ENCODE results near the gene ZDHHC12. TPM values are rescaled to one million over a fixed set of nuclear protein-coding genes. Genes with fewer than 3 reads are reported as not detected.
A peak's percentile ranks its signal among the peaks of the same experiment; 100 is the strongest.

Gene ZDHHC12
- total RNA-seq, 2 donors from 2014 or later: 50.5 to 59.6 TPM

DNA sequence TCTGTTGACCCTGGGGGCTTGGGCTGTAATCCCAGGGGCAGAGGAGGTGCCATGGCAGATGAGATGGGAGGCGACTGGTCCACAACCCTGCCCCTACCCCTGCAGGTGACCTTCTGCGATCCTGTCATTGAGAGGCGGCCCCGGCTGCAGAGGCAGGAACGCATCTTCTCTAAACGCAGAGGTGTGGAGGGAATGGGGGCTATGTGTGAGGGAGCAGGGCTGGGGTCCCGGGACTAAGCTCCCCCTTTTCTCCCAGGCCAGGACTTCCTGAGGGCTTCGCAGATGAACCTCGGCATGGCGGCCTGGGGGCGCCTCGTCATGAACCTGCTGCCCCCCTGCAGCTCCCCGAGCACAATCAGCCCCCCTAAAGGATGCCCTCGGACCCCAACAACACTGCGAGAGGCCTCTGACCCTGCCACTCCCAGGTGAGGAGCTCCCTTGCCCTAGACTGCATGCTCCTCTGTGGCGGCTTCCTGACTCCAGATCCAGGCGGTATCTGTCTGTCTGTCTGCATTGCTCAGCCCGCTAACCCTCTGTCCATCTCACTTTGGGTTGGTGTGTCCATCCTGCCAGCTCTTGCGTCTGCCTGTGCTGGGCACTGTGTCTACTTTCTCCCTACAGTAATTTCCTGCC, 9.9 kb downstream of the ZDHHC12 start:
- Mint-ChIP-seq H3K27me3 (ENCODE audit: insufficient read depth) (no peaks in the 10 kb centered on the region), H3K27ac (no peak overlapping the region), H3K9me3 (no peaks in the 10 kb centered on the region), H3K4me1 (no peaks in the 10 kb centered on the region), H3K4me3 (no peak overlapping the region), H3K36me3 (ENCODE audit: low read depth) (peaks cover 28% of the 10 kb centered on the region)
- Histone ChIP-seq H3K27ac (ENCODE audit: low read depth, low read length) (no peak overlapping the region), H3K9ac (ENCODE audit: extremely low read depth, low read length, poor library complexity, severe bottlenecking) (no peak overlapping the region), H3K4me1 (ENCODE audit: control insufficient read depth, insufficient read depth, low read length) (no peaks in the 10 kb centered on the region), H3K9me3 (ENCODE audit: control insufficient read depth, low read length) (no peaks in the 10 kb centered on the region), H3K4me3 (ENCODE audit: low read length) (no peak overlapping the region), H3K36me3 (ENCODE audit: control insufficient read depth, insufficient read depth, low read length) (peaks cover 16% of the 10 kb centered on the region), H3K27me3 (ENCODE audit: control insufficient read depth, insufficient read depth, low read length, poor library complexity, severe bottlenecking) (no peaks in the 10 kb centered on the region)
- TF ChIP-seq, protein P1, sequence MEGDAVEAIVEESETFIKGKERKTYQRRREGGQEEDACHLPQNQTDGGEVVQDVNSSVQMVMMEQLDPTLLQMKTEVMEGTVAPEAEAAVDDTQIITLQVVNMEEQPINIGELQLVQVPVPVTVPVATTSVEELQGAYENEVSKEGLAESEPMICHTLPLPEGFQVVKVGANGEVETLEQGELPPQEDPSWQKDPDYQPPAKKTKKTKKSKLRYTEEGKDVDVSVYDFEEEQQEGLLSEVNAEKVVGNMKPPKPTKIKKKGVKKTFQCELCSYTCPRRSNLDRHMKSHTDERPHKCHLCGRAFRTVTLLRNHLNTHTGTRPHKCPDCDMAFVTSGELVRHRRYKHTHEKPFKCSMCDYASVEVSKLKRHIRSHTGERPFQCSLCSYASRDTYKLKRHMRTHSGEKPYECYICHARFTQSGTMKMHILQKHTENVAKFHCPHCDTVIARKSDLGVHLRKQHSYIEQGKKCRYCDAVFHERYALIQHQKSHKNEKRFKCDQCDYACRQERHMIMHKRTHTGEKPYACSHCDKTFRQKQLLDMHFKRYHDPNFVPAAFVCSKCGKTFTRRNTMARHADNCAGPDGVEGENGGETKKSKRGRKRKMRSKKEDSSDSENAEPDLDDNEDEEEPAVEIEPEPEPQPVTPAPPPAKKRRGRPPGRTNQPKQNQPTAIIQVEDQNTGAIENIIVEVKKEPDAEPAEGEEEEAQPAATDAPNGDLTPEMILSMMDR (conservative IDR thresholded peaks at IDR 0.05): no peak
- 95% methylated on average over 12 to 19 of the region's 19 CpGs for WGBS, 2 experiments (ENCODE audit: insufficient coverage in 1 of 2, insufficient read length in 1 of 2)
- DNase-seq: peak; percentile 34

GRCh38 chr9:128713411-128713780, 10.5 kb downstream of the ZDHHC12 start:
- Mint-ChIP-seq H3K36me3 (ENCODE audit: low read depth) (peaks cover 31% of the 10 kb centered on the region), H3K4me3 (no peak overlapping the region), H3K4me1 (no peaks in the 10 kb centered on the region), H3K27me3 (ENCODE audit: insufficient read depth) (no peaks in the 10 kb centered on the region), H3K27ac (no peak overlapping the region), H3K9me3 (no peaks in the 10 kb centered on the region)
- WGBS, 2 experiments (ENCODE audit: insufficient coverage in 1 of 2, insufficient read length in 1 of 2): 92 to 97% methylated on average over 13 of the region's 13 CpGs
- Histone ChIP-seq H3K36me3 (ENCODE audit: control insufficient read depth, insufficient read depth, low read length) (peaks cover 16% of the 10 kb centered on the region), H3K4me3 (ENCODE audit: low read length) (no peak overlapping the region), H3K27me3 (ENCODE audit: control insufficient read depth, insufficient read depth, low read length, poor library complexity, severe bottlenecking) (no peaks in the 10 kb centered on the region), H3K27ac (ENCODE audit: low read depth, low read length) (no peak overlapping the region), H3K9me3 (ENCODE audit: control insufficient read depth, low read length) (no peaks in the 10 kb centered on the region), H3K4me1 (ENCODE audit: control insufficient read depth, insufficient read depth, low read length) (no peaks in the 10 kb centered on the region), H3K9ac (ENCODE audit: extremely low read depth, low read length, poor library complexity, severe bottlenecking) (no peak overlapping the region)
- TF ChIP-seq, protein P1 (conservative IDR thresholded peaks at IDR 0.05): no peak
- peak; percentile 30 for DNase-seq

- no peaks in the 10 kb centered on the region for H3K9me3 Mint-ChIP-seq
- TF ChIP-seq, protein P1 (conservative IDR thresholded peaks at IDR 0.05): no peak
- H3K4me1 ChIP-seq (ENCODE audit: control insufficient read depth, insufficient read depth, low read length): no peaks in the 10 kb centered on the region
- WGBS, 2 experiments (ENCODE audit: insufficient coverage in 1 of 2, insufficient read length in 1 of 2): 94 to 98% methylated on average over 17 to 26 of the region's 26 CpGs
- H3K4me1 Mint-ChIP-seq: no peaks in the 10 kb centered on the region
- H3K9me3 ChIP-seq (ENCODE audit: control insufficient read depth, low read length): no peaks in the 10 kb centered on the region
- no peak overlapping the region for H3K4me3 Mint-ChIP-seq
- peaks cover 29% of the 10 kb centered on the region for H3K36me3 Mint-ChIP-seq (ENCODE audit: low read depth)
- no peak overlapping the region for H3K27ac Mint-ChIP-seq
- H3K27me3 Mint-ChIP-seq (ENCODE audit: insufficient read depth): no peaks in the 10 kb centered on the region
- H3K36me3 ChIP-seq (ENCODE audit: control insufficient read depth, insufficient read depth, low read length): peaks cover 16% of the 10 kb centered on the region
- peak; percentile 38 for DNase-seq
- no peak overlapping the region for H3K9ac ChIP-seq (ENCODE audit: extremely low read depth, low read length, poor library complexity, severe bottlenecking)
- no peak overlapping the region for H3K27ac ChIP-seq (ENCODE audit: low read depth, low read length)
- H3K27me3 ChIP-seq (ENCODE audit: control insufficient read depth, insufficient read depth, low read length, poor library complexity, severe bottlenecking): no peaks in the 10 kb centered on the region
- no peak overlapping the region for H3K4me3 ChIP-seq (ENCODE audit: low read length)
Measured at GRCh38 chr9:128712451-128713410, 11.2 kb downstream of the ZDHHC12 start.
